GM18909 (cell line): ENCODE measurements around the gene GPR153.
A peak's percentile ranks its signal among the peaks of the same experiment; 100 is the strongest.
"Not testable (repeated sequence)": the region's sequence is repeated elsewhere in the genome, so short reads cannot be mapped to it uniquely, and the experiment has no call there.

Source experiments
- ATAC-seq: cut with Tn5 transposase; IDR thresholded peaks from one replicate; pipeline ENCODE4 v1.9.1; 2021; ENCODE audit warnings: mild to moderate bottlenecking; ENCODE audit not compliant: unreplicated experiment, poor library complexity

GPR153 gene

DNA sequence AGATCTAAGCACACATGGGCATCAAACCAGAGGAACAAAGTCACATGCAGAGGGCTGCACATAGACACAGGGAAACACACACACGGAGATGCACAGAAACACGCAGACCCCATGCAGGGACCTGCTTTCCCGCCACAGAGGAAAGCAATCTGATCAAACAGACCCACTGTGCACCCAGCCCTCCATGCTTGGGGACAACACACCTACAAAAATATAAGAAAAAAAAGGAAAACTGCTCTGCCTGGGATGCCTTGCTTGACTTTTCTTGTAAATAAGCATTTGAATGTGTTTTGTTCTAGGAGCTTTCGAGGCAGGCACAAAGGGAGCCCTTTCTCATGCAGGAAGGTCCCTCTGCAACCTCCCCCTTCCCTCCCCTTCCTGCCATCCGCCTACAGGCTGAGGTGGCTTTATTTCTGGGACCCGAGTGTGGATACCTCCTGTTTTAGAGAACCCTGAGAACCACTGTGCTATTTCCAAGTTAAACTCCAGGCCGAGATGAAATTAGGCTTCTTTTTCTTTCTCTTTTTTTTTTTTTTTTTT, 21.6 kb downstream of the GPR153 start:
- ATAC-seq = no peak

DNA sequence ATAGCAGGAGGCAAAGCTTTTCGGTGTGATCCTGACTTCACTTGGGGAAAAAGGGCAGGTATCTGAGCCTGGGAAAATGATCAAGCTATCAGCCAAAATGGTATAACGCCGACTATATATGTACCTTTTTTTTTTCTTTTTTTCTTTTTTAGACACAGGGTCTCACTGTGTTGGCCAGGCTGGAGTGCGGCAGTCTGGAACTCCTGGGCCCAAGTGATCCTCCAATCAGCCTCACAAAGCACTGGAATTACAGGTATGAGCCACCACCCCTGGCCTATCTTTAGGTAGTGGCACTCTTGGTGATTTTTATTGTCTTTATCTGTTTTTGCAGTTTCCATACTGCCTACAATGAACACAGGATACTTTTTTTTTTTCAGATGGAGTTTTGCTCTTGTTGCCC, 23.8 kb downstream of the GPR153 start:
- no peak for ATAC-seq

GRCh38 chr1:6235296-6235677, 25.6 kb downstream of the GPR153 start:
- ATAC-seq = no peak

DNA sequence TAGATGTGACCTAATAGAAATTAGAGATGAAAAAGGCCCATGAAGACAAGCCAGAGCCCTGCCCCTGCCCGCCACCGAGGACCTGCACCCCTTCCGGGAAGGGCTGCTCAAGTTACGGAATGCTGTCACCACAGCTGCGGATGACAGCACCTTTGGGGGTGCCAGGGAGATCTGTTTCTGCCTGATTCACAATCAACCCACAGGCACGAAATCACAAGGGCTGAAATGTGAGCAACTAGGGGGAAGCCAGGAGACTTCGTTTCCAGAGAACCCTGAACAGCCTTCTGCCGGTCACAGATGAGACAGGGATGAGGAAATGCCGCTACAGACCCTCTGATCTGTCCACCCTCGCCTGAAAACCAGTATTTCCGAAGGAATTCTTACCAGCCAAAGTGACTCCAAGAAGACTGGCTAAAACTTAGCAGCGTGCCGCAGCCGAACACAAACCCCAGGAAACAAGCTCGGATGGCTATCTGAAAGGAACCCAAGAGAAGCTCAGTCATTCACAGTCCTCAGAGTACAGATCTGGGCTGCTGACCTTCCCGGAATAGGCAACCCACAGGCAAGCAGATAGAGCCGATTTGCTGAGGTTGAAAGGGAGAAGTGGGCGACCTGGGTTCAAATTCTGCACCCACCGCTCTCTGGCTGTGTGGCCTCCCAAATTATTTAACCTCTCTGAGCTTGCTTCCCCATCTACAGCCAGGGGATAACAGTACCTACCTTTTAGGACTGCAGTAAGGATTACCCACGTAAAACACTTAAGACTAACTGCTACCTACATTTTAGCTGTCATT, 26.2 kb downstream of the GPR153 start:
- peak; percentile 4 for ATAC-seq

GRCh38 chr1:6233376-6233775, 27.5 kb downstream of the GPR153 start:
- ATAC-seq = no peak

DNA sequence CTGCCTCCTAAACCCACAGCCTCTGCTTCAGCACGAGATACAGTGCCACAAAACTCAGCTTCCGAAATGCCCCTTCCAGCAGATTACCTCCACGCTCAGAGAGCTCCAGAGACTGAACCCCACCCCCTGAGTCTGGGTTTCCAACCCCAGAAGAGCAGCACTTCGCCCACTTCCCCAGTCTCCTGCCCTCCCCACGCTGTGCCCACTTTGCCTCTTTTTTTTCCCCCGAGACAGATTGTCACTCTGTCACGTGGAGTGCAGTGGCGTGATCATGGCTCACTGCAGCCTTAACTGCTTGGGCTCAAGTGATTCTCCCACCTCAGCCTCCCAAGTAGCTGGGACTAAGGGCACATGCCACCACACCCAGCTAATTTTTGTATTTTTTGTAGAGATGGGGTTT, 35.2 kb downstream of the GPR153 start:
- ATAC-seq = no peak

DNA sequence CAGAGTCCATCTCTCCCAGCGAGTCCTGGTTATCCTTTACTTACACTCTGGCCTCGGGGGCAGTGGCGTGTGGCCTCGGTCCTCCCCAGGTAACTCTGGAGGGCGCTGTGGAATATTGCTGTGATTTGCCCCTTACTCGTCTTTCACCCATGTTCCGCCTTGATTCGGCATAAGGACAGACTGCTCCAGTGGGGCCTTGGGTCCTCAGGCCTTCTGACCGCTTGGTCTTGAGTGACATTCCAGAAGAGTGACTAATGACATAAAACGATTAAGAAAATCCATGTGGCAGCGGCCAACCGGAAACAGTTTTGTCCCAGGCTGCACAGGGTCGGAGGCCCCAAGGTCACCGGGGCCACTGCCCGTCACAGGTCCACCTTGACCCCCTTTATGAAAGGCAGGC, 36.2 kb downstream of the GPR153 start:
- no peak for ATAC-seq

DNA sequence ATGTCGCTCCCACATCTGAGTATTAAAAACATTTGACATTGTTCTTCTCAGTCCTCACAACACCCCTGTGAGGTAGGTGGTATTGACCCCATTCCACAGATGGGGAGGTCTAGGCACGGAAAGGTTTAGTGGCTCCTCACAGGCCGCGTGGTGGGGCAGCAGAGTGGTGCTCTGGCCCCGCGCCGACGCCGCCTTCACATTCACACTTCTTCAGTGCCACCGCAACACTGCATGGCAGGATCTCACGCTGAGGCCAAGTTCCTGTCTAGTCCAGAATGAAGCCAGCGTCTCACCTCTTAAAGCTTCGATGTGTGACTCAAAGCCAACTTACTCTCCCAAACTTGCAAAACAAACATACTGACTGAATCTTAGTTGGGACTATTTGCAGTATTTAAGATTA, 37.3 kb downstream of the GPR153 start:
- ATAC-seq = no peak

- ATAC-seq = no peak
Observed at GRCh38 chr1:6222636-6223035, 38.3 kb downstream of the GPR153 start.

- ATAC-seq = no peak
Observed at GRCh38 chr1:6221210-6221784, 39.6 kb downstream of the GPR153 start.

- no peak for ATAC-seq
Observed at GRCh38 chr1:6220236-6220635, 40.7 kb downstream of the GPR153 start.

DNA sequence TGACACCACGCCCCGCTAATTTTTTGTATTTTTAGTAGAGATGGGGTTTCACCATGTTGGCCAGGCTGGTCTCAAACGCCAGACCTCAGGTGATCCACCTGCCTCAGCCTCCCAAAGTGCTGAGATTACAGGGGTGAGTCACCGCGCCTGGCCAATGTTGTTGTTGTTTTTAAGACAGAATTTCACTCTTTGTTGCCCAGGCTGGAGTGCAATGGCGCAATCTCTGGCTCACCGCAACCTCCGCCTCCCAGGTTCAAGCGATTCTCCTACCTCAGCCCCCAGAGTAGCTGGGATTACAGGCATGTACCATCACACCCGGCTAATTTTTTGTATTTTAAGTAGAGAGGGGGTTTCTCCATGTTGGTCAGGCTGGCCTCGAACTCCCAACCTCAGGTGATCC, 41.3 kb downstream of the GPR153 start:
- not testable (repeated sequence) for ATAC-seq

- no peak for ATAC-seq
Observed at GRCh38 chr1:6218375-6219164, 42.3 kb downstream of the GPR153 start.

GRCh38 chr1:6212193-6212959, 48.5 kb downstream of the GPR153 start:
- ATAC-seq = no peak

- ATAC-seq = no peak
Observed at GRCh38 chr1:6211731-6212130, 49.2 kb downstream of the GPR153 start.

GRCh38 chr1:6210591-6211355, 50.1 kb downstream of the GPR153 start:
- no peak for ATAC-seq

GRCh38 chr1:6209661-6210580, 51.0 kb downstream of the GPR153 start:
- ATAC-seq = no peak
